ENCODE results near the gene TMEM229B. TPM values are rescaled to one million over a fixed set of nuclear protein-coding genes. Genes with fewer than 3 reads are reported as not detected.

TMEM229B gene
- total and polyA plus RNA-seq, 4 donors: 0.40 to 2.0 (median 1.6) TPM

- 90% methylated on average over 9 of the region's 9 CpGs for WGBS
- TF ChIP-seq ATF3 (IDR thresholded peaks at IDR 0.05): no peak
Observed at GRCh38 chr14:67429510-67430205, 58.9 kb downstream of the TMEM229B start.

GRCh38 chr14:67428501-67429031 is 60.0 kb downstream of the TMEM229B start:
- no peak overlapping the region for H3K9ac ChIP-seq (ENCODE audit: low read depth in 1 of 2, low read length in 2 of 2)
- H3K4me1 ChIP-seq (ENCODE audit: control insufficient read depth in 4 of 4, insufficient read depth in 4 of 4, low read length in 3 of 4): peaks cover 0 to 6% (median 2%) of the 10 kb centered on the region in 4 donors
- TF ChIP-seq FOXA2 (IDR thresholded peaks at IDR 0.05) (no peak), TAF1 (conservative IDR thresholded peaks at IDR 0.05) (no peak), CTCF (IDR thresholded peaks at IDR 0.05; ENCODE audit: low read depth, low read length, missing input control) (no peak), ATF3 (IDR thresholded peaks at IDR 0.05) (no peak), GABPA (IDR thresholded peaks at IDR 0.05 in 1 of 2, conservative IDR thresholded peaks at IDR 0.05 in 1 of 2) (no peak), RAD21 (IDR thresholded peaks at IDR 0.05) (no peak), HNF4A (conservative IDR thresholded peaks at IDR 0.05) (no peak), JUND (IDR thresholded peaks at IDR 0.05) (no peak)
- no peaks in the 10 kb centered on the region for H3K9me3 ChIP-seq (ENCODE audit: control insufficient read depth in 4 of 4, low read length in 3 of 4)
- H3K27me3 ChIP-seq (ENCODE audit: control insufficient read depth in 4 of 4, insufficient read depth in 4 of 4, low read length in 3 of 4): peaks cover 0 to 3% (median 0%) of the 10 kb centered on the region in 4 donors
- H3K36me3 ChIP-seq (ENCODE audit: control insufficient read depth in 4 of 4, insufficient read depth in 3 of 4, low read depth in 1 of 4, low read length in 3 of 4): no peaks in the 10 kb centered on the region
- DNase-seq (ENCODE audit: low spot score): no peak
- no peak overlapping the region for H3K4me3 ChIP-seq (ENCODE audit: low read depth in 1 of 3, low read length in 3 of 3)
- WGBS: 76% methylated on average over 7 of the region's 7 CpGs
- no peak overlapping the region for H3K27ac ChIP-seq (ENCODE audit: low read depth in 1 of 2, low read length in 2 of 2)

More at GRCh38 chr14:67429510-67430205, 58.9 kb downstream of the TMEM229B start:
- Histone ChIP-seq H3K4me3 (ENCODE audit: low read depth in 1 of 3, low read length in 3 of 3) (no peak overlapping the region), H3K4me1 (ENCODE audit: control insufficient read depth in 4 of 4, insufficient read depth in 4 of 4, low read length in 3 of 4) (peaks cover 0 to 6% (median 2%) of the 10 kb centered on the region in 4 donors), H3K36me3 (ENCODE audit: control insufficient read depth in 4 of 4, insufficient read depth in 3 of 4, low read depth in 1 of 4, low read length in 3 of 4) (no peaks in the 10 kb centered on the region), H3K9ac (ENCODE audit: low read depth in 1 of 2, low read length in 2 of 2) (no peak overlapping the region), H3K27ac (ENCODE audit: low read depth in 1 of 2, low read length in 2 of 2) (no peak overlapping the region), H3K27me3 (ENCODE audit: control insufficient read depth in 4 of 4, insufficient read depth in 4 of 4, low read length in 3 of 4) (peaks cover 0 to 3% (median 0%) of the 10 kb centered on the region in 4 donors), H3K9me3 (ENCODE audit: control insufficient read depth in 4 of 4, low read length in 3 of 4) (no peaks in the 10 kb centered on the region)
- no peak for DNase-seq (ENCODE audit: low spot score)

GRCh38 chr14:67426983-67427606 is 61.4 kb downstream of the TMEM229B start:
- Histone ChIP-seq H3K4me3 (ENCODE audit: low read depth in 1 of 3, low read length in 3 of 3) (no peak overlapping the region), H3K27ac (ENCODE audit: low read depth in 1 of 2, low read length in 2 of 2) (no peak overlapping the region), H3K9ac (ENCODE audit: low read depth in 1 of 2, low read length in 2 of 2) (no peak overlapping the region), H3K36me3 (ENCODE audit: control insufficient read depth in 4 of 4, insufficient read depth in 3 of 4, low read depth in 1 of 4, low read length in 3 of 4) (no peaks in the 10 kb centered on the region), H3K4me1 (ENCODE audit: control insufficient read depth in 4 of 4, insufficient read depth in 4 of 4, low read length in 3 of 4) (peaks cover 0 to 6% (median 2%) of the 10 kb centered on the region in 4 donors), H3K9me3 (ENCODE audit: control insufficient read depth in 4 of 4, low read length in 3 of 4) (no peaks in the 10 kb centered on the region), H3K27me3 (ENCODE audit: control insufficient read depth in 4 of 4, insufficient read depth in 4 of 4, low read length in 3 of 4) (peaks cover 0 to 3% (median 0%) of the 10 kb centered on the region in 4 donors)
- TF ChIP-seq NR2F2 (IDR thresholded peaks at IDR 0.05) (no peak), RAD21 (IDR thresholded peaks at IDR 0.05) (peak; percentile 92 to 95), CTCF (IDR thresholded peaks at IDR 0.05; ENCODE audit: low read depth, low read length, missing input control) (peak; percentile 85), JUND (IDR thresholded peaks at IDR 0.05) (no peak), HNF4G (IDR thresholded peaks at IDR 0.05) (no peak), FOXA1 (IDR thresholded peaks at IDR 0.05) (no peak), YY1 (IDR thresholded peaks at IDR 0.05) (no peak)
- WGBS: 37% methylated on average over 30 of the region's 30 CpGs
- peak; percentile 72 for DNase-seq (ENCODE audit: low spot score)

Data from liver (tissue), 9 donors.